ENCODE results near the gene CCL4.

DNA sequence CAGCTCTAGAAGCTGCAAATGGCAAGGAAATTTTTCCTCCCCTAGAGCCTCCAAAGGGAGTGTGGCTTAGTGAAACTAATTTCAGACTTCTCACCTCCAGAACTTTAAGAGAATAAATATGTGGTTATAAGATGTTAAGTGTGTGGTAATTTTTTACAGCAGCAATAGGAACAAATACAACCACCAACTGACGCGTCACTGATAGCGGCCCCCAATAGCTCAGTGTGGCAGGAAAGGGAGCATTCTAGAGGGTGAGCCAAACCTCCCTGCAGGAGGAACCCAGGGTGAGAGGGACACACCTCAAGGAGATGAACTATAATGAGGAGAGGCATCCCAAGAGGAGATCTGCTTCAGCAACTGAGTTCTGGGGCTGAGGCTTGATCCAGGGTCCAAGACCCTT lies 4.0 kb downstream of the CCL4 start:
- no peak for TF ChIP-seq CTCF (IDR thresholded peaks at IDR 0.05)
- TF ChIP-seq EZH2phosphoT487 (IDR thresholded peaks at IDR 0.05), result no peak

Measured in neural progenitor cell (in vitro differentiated cells).